SU-DHL-6 (cell line): ENCODE results near the gene PTPRG.

Experiments used
- H2AFZ ChIP-seq: fragments of 200-600 bp; sonication (generic); 2 replicates; pipeline ENCODE4 v1.6.1; 2014; ENCODE audit warnings: low read depth, mild to moderate bottlenecking, moderate library complexity, mixed read lengths, antibody characterized with exemption, low read length; ENCODE audit not compliant: severe bottlenecking
- H3F3A ChIP-seq: fragments of 200-600 bp; shearing (Covaris generic); 2 replicates; pipeline ENCODE4 v1.6.0; 2016; ENCODE audit warnings: antibody characterized with exemption, mild to moderate bottlenecking; ENCODE audit not compliant: insufficient read depth
- H3K27ac ChIP-seq: fragments of 200-600 bp; sonication (generic); 2 replicates; pipeline ENCODE4 v1.5.1; 2016; ENCODE audit warnings: low read depth, mild to moderate bottlenecking, low read length, moderate library complexity, mixed read lengths
- H3K27me3 ChIP-seq: fragments of 200-600 bp; sonication (generic), shearing (Covaris generic); 2 replicates; pipeline ENCODE4 v1.6.0; 2014; ENCODE audit warnings: mild to moderate bottlenecking, low read length
- H3K36me3 ChIP-seq: fragments of 200-600 bp; sonication (generic); 2 replicates; pipeline ENCODE4 v1.6.1; 2014; ENCODE audit warnings: mild to moderate bottlenecking, low read length, mixed read lengths
- H3K4me2 ChIP-seq: fragments of 300-600, 200-600 bp; shearing (Covaris generic), sonication (generic); 2 replicates; pipeline ENCODE4 v1.6.0; 2014; ENCODE audit warnings: low read length, low read depth, mild to moderate bottlenecking; ENCODE audit not compliant: poor library complexity, severe bottlenecking
- H3K4me3 ChIP-seq: fragments of 200-600 bp; sonication (generic); 2 replicates; pipeline ENCODE4 v1.5.1; 2014; ENCODE audit warnings: antibody characterized with exemption, low read length, mild to moderate bottlenecking, mixed read lengths; ENCODE audit not compliant: insufficient read depth, poor library complexity, severe bottlenecking
- H3K79me2 ChIP-seq: fragments of 200-600 bp; sonication (generic); 2 replicates; pipeline ENCODE4 v1.6.1; 2014; ENCODE audit warnings: mild to moderate bottlenecking, low read length, moderate library complexity; ENCODE audit not compliant: insufficient read depth
- H3K9ac ChIP-seq: fragments of 200-600 bp; sonication (generic); 2 replicates; pipeline ENCODE4 v1.7.0; 2014; ENCODE audit warnings: mild to moderate bottlenecking, low read length
- H3K9me2 ChIP-seq: fragments of 200-600 bp; sonication (generic); replicated peaks from 2 replicates; pipeline ENCODE4 v1.6.1; 2014; ENCODE audit warnings: low read length; ENCODE audit not compliant: insufficient read depth
- H3K9me3 ChIP-seq: fragments of 200-600 bp; sonication (generic); 2 replicates; pipeline ENCODE4 v1.6.1; 2014; ENCODE audit warnings: low read length, mixed read lengths; ENCODE audit not compliant: insufficient read depth
- H4K20me1 ChIP-seq: fragments of 200-600 bp; sonication (generic); 2 replicates; pipeline ENCODE4 v1.6.1; 2014; ENCODE audit warnings: low read depth, mild to moderate bottlenecking, antibody characterized with exemption, low read length, moderate library complexity, mixed read lengths
- CTCF ChIP-seq: fragments of 200-600 bp; sonication (generic); IDR thresholded peaks from one replicate; pipeline ENCODE4 v1.5.1; 2017; ENCODE audit warnings: antibody characterized with exemption, mild to moderate bottlenecking, low read length, moderate library complexity; ENCODE audit not compliant: insufficient read depth, poor library complexity, severe bottlenecking
- EZH2phosphoT487 ChIP-seq: fragments of 200-600 bp; sonication (generic), shearing (Covaris generic); conservative IDR thresholded peaks from 2 replicates; pipeline ENCODE4 v1.6.1; 2018; ENCODE audit warnings: mild to moderate bottlenecking, antibody characterized with exemption, low read length, moderate library complexity, mixed read lengths

Gene PTPRG

GRCh38 chr3:62281726-62282125 lies 720.4 kb downstream of the PTPRG start:
- Histone ChIP-seq H3K36me3 (no peaks in the 10 kb centered on the region), H3K4me3 (no peak overlapping the region), H3K27me3 (no peaks in the 10 kb centered on the region), H3K4me2 (no peak overlapping the region), H3F3A (no peaks in the 10 kb centered on the region), H3K9me3 (no peaks in the 10 kb centered on the region), H3K9me2 (no peaks in the 10 kb centered on the region; the same call in 1 of the 2 replicates), H4K20me1 (no peaks in the 10 kb centered on the region), H3K9ac (no peak overlapping the region), H3K79me2 (no peaks in the 10 kb centered on the region), H3K27ac (no peak overlapping the region), H2AFZ (no peak overlapping the region)
- no peak for TF ChIP-seq EZH2phosphoT487
- TF ChIP-seq CTCF = no peak

- H3K27me3 ChIP-seq = no peaks in the 10 kb centered on the region
- H3F3A ChIP-seq = no peaks in the 10 kb centered on the region
- H3K27ac ChIP-seq = no peak overlapping the region
- TF ChIP-seq CTCF = no peak
- no peak for TF ChIP-seq EZH2phosphoT487
- no peak overlapping the region for H3K4me3 ChIP-seq
- H3K79me2 ChIP-seq = no peaks in the 10 kb centered on the region
- H3K36me3 ChIP-seq = no peaks in the 10 kb centered on the region
- H3K9me2 ChIP-seq = no peaks in the 10 kb centered on the region; the same call in 1 of the 2 replicates
- no peak overlapping the region for H2AFZ ChIP-seq
- no peaks in the 10 kb centered on the region for H3K9me3 ChIP-seq
- no peaks in the 10 kb centered on the region for H4K20me1 ChIP-seq
- H3K9ac ChIP-seq = no peak overlapping the region
- no peak overlapping the region for H3K4me2 ChIP-seq
These were observed 723.1 kb downstream of the PTPRG start for GRCh38 chr3:62284442-62284841.

- Histone ChIP-seq H3K9ac (no peak overlapping the region), H3F3A (no peaks in the 10 kb centered on the region), H3K27ac (no peak overlapping the region), H3K9me3 (no peaks in the 10 kb centered on the region), H3K36me3 (no peaks in the 10 kb centered on the region), H3K9me2 (no peaks in the 10 kb centered on the region; the same call in 1 of the 2 replicates), H4K20me1 (no peaks in the 10 kb centered on the region), H2AFZ (no peak overlapping the region), H3K4me3 (no peak overlapping the region), H3K27me3 (no peaks in the 10 kb centered on the region), H3K79me2 (no peaks in the 10 kb centered on the region), H3K4me2 (no peak overlapping the region)
- TF ChIP-seq EZH2phosphoT487 (no peak), CTCF (no peak)
These were observed 726.1 kb downstream of the PTPRG start for GRCh38 chr3:62287392-62287927.
